Germinal center (tissue), 1 donor: Measurements from ENCODE around the gene PARM1.
"Not testable (repeated sequence)": the region's sequence is repeated elsewhere in the genome, so short reads cannot be mapped to it uniquely, and the experiment has no call there.

ENCODE experiments used
- DNase-seq: peaks from one replicate; pipeline ENCODE4 v3.0.0; 2012; ENCODE audit warnings: mixed read lengths, low spot score

PARM1 gene

GRCh38 chr4:74983253-74983635 is 50.3 kb downstream of the PARM1 start:
- no peak for DNase-seq

- no peak for DNase-seq
Measured at GRCh38 chr4:74990276-74990875, 57.5 kb downstream of the PARM1 start.

GRCh38 chr4:74994436-74994835 is 61.5 kb downstream of the PARM1 start:
- DNase-seq = not testable (repeated sequence)

GRCh38 chr4:74996996-74997395 is 64.1 kb downstream of the PARM1 start:
- no peak for DNase-seq

- DNase-seq = no peak
Measured at GRCh38 chr4:74997948-74998729, 65.2 kb downstream of the PARM1 start.

- no peak for DNase-seq
Measured at GRCh38 chr4:74999714-75000309, 66.9 kb downstream of the PARM1 start.

GRCh38 chr4:75001871-75002270 is 69.0 kb downstream of the PARM1 start:
- no peak for DNase-seq

GRCh38 chr4:75002381-75002780 is 69.5 kb downstream of the PARM1 start:
- DNase-seq = no peak

GRCh38 chr4:75003979-75004378 is 71.1 kb downstream of the PARM1 start:
- no peak for DNase-seq

GRCh38 chr4:75004755-75005668 is 72.1 kb downstream of the PARM1 start:
- no peak for DNase-seq

- DNase-seq = no peak
Measured at GRCh38 chr4:75005727-75006126, 72.8 kb downstream of the PARM1 start.

GRCh38 chr4:75007891-75008290 is 75.0 kb downstream of the PARM1 start:
- DNase-seq = no peak

- DNase-seq = no peak
Measured at GRCh38 chr4:75009138-75009537, 76.2 kb downstream of the PARM1 start.

- DNase-seq = no peak
Measured at GRCh38 chr4:75011131-75011795, 78.3 kb downstream of the PARM1 start.

GRCh38 chr4:75015627-75016026 is 82.7 kb downstream of the PARM1 start:
- DNase-seq = no peak

GRCh38 chr4:75016472-75016871 is 83.6 kb downstream of the PARM1 start:
- DNase-seq = no peak

- DNase-seq = no peak
Measured at GRCh38 chr4:75018811-75019479, 86.0 kb downstream of the PARM1 start.

GRCh38 chr4:75025431-75025830 is 92.5 kb downstream of the PARM1 start:
- DNase-seq = no peak

GRCh38 chr4:75028196-75028854 is 95.4 kb downstream of the PARM1 start:
- DNase-seq = no peak

- DNase-seq = no peak
Measured at GRCh38 chr4:75030028-75030427, 97.1 kb downstream of the PARM1 start.
